Effector memory CD8-positive, alpha-beta T cell (primary cell): ENCODE data around the gene DPF3.

Experiments
- ATAC-seq: fragments of 150-1000 bp; cut with Tn5 transposase; replicated peaks from 2 replicates; pipeline ENCODE4 v1.10.0; 2021; ENCODE audit warnings: mild to moderate bottlenecking, moderate library complexity
- DNase-seq, 3 experiments: peaks; one replicate each; pipeline ENCODE4 v3.0.0; 2021
- H3K27ac Mint-ChIP-seq, 2 donors: one replicate each; pipeline ENCODE4 v1.8.0; 2022; ENCODE audit warnings: mild to moderate bottlenecking in 2 of 2, mixed read lengths in 2 of 2, moderate library complexity in 2 of 2
- H3K27me3 Mint-ChIP-seq, 2 donors: one replicate each; pipeline ENCODE4 v1.8.0; 2022; ENCODE audit warnings: mixed read lengths in 2 of 2
- H3K36me3 Mint-ChIP-seq: one replicate; pipeline ENCODE4 v1.8.0; 2022; ENCODE audit warnings: mild to moderate bottlenecking, moderate library complexity, mixed read lengths; ENCODE audit not compliant: insufficient read depth
- H3K4me1 Mint-ChIP-seq, 2 donors: one replicate each; pipeline ENCODE4 v1.8.0; 2022; ENCODE audit warnings: low read depth in 2 of 2, mixed read lengths in 2 of 2
- H3K4me3 Mint-ChIP-seq, 2 donors: one replicate each; pipeline ENCODE4 v1.8.0; 2022; ENCODE audit warnings: mild to moderate bottlenecking in 2 of 2, mixed read lengths in 2 of 2, moderate library complexity in 2 of 2
- H3K9me3 Mint-ChIP-seq, 2 donors: one replicate each; pipeline ENCODE4 v1.8.0; 2022; ENCODE audit warnings: mixed read lengths in 2 of 2

DPF3 gene

DNA sequence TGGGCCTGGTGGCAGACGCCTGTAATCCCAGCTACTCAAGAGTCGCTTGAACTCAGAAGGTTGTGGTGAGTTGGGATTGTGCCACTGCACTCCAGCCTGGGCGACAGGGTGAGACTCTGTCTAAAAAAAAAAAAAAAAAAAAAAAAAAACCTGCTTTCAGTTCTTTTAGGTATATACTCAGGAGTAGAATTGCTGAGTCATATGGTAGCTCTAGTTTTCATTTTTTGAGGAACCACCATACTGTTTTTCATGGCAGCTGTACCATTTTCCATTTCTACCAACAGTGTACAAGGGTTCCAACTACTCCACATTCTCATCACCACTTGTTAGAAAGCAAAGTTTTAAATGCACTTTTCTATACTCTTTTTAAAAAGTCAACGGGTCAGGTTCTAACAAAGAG lies 119.8 kb downstream of the DPF3 start:
- no peak overlapping the region for H3K27ac Mint-ChIP-seq
- ATAC-seq (no peak), DNase-seq (no peak)
- peaks cover 0 to 1% of the 10 kb centered on the region in 2 donors for H3K9me3 Mint-ChIP-seq
- H3K4me1 Mint-ChIP-seq: peaks cover 3 to 8% of the 10 kb centered on the region in 2 donors
- H3K4me3 Mint-ChIP-seq: no peak overlapping the region
- H3K36me3 Mint-ChIP-seq: no peaks in the 10 kb centered on the region
- peaks cover 0 to 26% of the 10 kb centered on the region in 2 donors for H3K27me3 Mint-ChIP-seq

DNA sequence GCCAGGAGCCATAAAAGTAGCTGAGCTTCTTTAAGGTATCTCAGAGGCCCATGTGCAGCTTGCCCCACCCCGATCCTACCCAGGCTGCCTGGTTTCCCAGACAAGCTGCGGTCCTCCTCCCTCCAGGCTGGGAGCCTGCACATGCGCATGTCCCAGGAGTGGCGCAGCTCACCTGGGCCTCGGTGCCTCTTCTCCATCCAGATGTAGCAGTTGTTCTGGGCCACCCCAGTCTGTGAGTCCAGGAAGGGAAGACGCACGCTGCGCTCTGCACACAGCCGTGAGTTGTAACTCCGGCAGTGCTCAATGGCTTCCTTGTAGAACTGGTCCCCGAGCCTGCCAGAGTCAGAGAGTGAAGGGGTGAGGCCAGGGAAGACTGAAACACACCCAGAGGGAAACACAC lies 122.3 kb downstream of the DPF3 start:
- no peak overlapping the region for H3K4me3 Mint-ChIP-seq
- H3K27ac Mint-ChIP-seq: no peak overlapping the region
- H3K9me3 Mint-ChIP-seq: peaks cover 0 to 6% of the 10 kb centered on the region in 2 donors
- peaks cover 0 to 23% of the 10 kb centered on the region in 2 donors for H3K27me3 Mint-ChIP-seq
- peaks cover under 1 to 3% of the 10 kb centered on the region in 2 donors for H3K4me1 Mint-ChIP-seq
- DNase-seq (no peak), ATAC-seq (no peak)
- no peaks in the 10 kb centered on the region for H3K36me3 Mint-ChIP-seq

- Mint-ChIP-seq H3K27me3 (no peaks in the 10 kb centered on the region), H3K36me3 (no peaks in the 10 kb centered on the region), H3K4me3 (no peak overlapping the region), H3K4me1 (no peaks in the 10 kb centered on the region), H3K9me3 (peaks cover 0 to 6% of the 10 kb centered on the region in 2 donors), H3K27ac (no peak overlapping the region)
- ATAC-seq (no peak), DNase-seq (no peak)
Measured at GRCh38 chr14:72766296-72766695, 127.6 kb downstream of the DPF3 start.

GRCh38 chr14:72763892-72764291 lies 130.0 kb downstream of the DPF3 start:
- no peak for DNase-seq
- peaks cover 5 to 14% of the 10 kb centered on the region in 2 donors for H3K9me3 Mint-ChIP-seq
- no peaks in the 10 kb centered on the region for H3K4me1 Mint-ChIP-seq
- H3K36me3 Mint-ChIP-seq: no peaks in the 10 kb centered on the region
- H3K27me3 Mint-ChIP-seq: no peaks in the 10 kb centered on the region
- no peak for ATAC-seq
- H3K4me3 Mint-ChIP-seq: no peak overlapping the region
- H3K27ac Mint-ChIP-seq: no peak overlapping the region

- Mint-ChIP-seq H3K4me1 (no peaks in the 10 kb centered on the region), H3K36me3 (no peaks in the 10 kb centered on the region), H3K27me3 (peaks cover 0 to 16% of the 10 kb centered on the region in 2 donors), H3K4me3 (no peak overlapping the region), H3K9me3 (peaks cover 10 to 18% of the 10 kb centered on the region in 2 donors), H3K27ac (no peak overlapping the region)
- DNase-seq (no peak), ATAC-seq (no peak)
Measured at GRCh38 chr14:72759670-72760069, 134.2 kb downstream of the DPF3 start.

DNA sequence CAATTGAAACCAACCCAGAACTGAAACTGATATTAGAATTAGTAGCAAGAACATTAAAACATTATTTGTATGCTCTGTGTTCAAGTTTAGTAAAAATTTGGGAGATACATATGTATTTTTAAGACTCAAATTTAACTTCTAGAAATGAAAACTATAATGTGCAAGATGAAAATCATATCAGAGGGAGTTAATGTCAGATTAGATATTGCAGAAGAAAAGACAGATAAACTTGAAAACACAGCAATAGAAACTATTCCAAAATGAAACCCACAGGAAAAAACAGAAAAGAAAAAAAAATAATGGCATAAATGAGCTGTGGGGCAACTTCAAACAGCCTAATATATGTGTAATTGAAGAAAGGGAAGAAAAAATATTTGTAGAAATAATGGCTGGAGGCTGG lies 134.9 kb downstream of the DPF3 start:
- no peak overlapping the region for H3K4me3 Mint-ChIP-seq
- H3K9me3 Mint-ChIP-seq: peaks cover 10 to 18% of the 10 kb centered on the region in 2 donors
- H3K4me1 Mint-ChIP-seq: no peaks in the 10 kb centered on the region
- no peak overlapping the region for H3K27ac Mint-ChIP-seq
- H3K27me3 Mint-ChIP-seq: peaks cover 0 to 16% of the 10 kb centered on the region in 2 donors
- H3K36me3 Mint-ChIP-seq: no peaks in the 10 kb centered on the region
- no peak for DNase-seq
- no peak for ATAC-seq

GRCh38 chr14:72758420-72758819 lies 135.5 kb downstream of the DPF3 start:
- Mint-ChIP-seq H3K4me3 (no peak overlapping the region), H3K27me3 (peaks cover 0 to 16% of the 10 kb centered on the region in 2 donors), H3K9me3 (peaks cover 10 to 18% of the 10 kb centered on the region in 2 donors), H3K36me3 (no peaks in the 10 kb centered on the region), H3K4me1 (no peaks in the 10 kb centered on the region), H3K27ac (no peak overlapping the region)
- ATAC-seq (no peak), DNase-seq (no peak)

DNA sequence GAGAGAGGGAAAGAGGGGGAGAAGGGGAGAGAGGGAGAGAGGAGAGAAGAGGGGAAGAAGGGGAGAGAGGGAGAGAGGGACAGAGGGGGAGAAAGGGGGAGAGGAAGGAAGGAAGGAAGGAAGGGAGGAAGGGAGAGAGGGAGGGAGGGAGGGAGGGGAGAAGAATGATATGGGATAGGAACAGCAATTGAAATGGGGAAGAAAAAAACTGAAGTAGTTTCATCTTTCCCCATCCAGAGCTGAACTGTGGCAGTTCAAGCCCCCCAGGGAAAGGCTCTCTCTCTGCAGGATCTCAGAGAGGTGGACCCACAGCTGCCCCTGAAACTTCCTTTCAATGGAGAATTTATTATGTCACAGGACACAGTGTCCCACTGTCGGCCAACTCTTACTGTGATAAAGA lies 136.9 kb downstream of the DPF3 start:
- ATAC-seq (no peak), DNase-seq (no peak)
- Mint-ChIP-seq H3K27me3 (peaks cover 0 to 16% of the 10 kb centered on the region in 2 donors), H3K27ac (no peak overlapping the region), H3K4me1 (no peaks in the 10 kb centered on the region), H3K4me3 (no peak overlapping the region), H3K36me3 (no peaks in the 10 kb centered on the region), H3K9me3 (peaks cover 10 to 18% of the 10 kb centered on the region in 2 donors)

DNA sequence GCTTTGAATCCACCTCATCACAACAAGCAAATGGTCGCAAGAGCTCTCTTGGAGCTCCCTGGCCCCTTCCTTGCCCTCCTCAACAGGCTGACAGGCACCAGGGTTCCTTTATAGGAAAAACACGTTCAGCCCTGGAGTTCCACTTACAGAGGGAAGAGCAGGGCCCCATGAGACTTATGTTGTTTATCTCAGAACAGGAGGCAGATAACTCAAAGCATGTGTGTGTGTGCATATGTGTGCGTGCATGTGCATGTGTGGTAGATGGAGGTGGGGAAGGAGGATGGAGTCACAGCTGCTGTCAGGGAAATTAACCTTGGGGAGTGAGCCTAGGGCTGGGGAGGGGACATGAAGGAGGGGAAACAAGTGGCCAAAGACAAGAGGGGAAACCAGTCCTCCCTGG lies 138.1 kb downstream of the DPF3 start:
- ATAC-seq (no peak), DNase-seq (no peak)
- H3K9me3 Mint-ChIP-seq: peaks cover 10 to 18% of the 10 kb centered on the region in 2 donors
- H3K4me3 Mint-ChIP-seq: no peak overlapping the region
- no peak overlapping the region for H3K27ac Mint-ChIP-seq
- H3K36me3 Mint-ChIP-seq: no peaks in the 10 kb centered on the region
- H3K4me1 Mint-ChIP-seq: no peaks in the 10 kb centered on the region
- H3K27me3 Mint-ChIP-seq: peaks cover 0 to 16% of the 10 kb centered on the region in 2 donors

GRCh38 chr14:72754949-72755348 lies 139.0 kb downstream of the DPF3 start:
- H3K36me3 Mint-ChIP-seq: no peaks in the 10 kb centered on the region
- no peaks in the 10 kb centered on the region for H3K4me1 Mint-ChIP-seq
- peaks cover 0 to 16% of the 10 kb centered on the region in 2 donors for H3K27me3 Mint-ChIP-seq
- no peak overlapping the region for H3K4me3 Mint-ChIP-seq
- no peak overlapping the region for H3K27ac Mint-ChIP-seq
- no peak for ATAC-seq
- no peak for DNase-seq
- H3K9me3 Mint-ChIP-seq: peaks cover 9 to 18% of the 10 kb centered on the region in 2 donors

GRCh38 chr14:72753879-72754400 lies 140.0 kb downstream of the DPF3 start:
- H3K27me3 Mint-ChIP-seq: peaks cover 0 to 16% of the 10 kb centered on the region in 2 donors
- H3K27ac Mint-ChIP-seq: no peak overlapping the region
- H3K36me3 Mint-ChIP-seq: no peaks in the 10 kb centered on the region
- DNase-seq (no peak), ATAC-seq (no peak)
- H3K4me3 Mint-ChIP-seq: no peak overlapping the region
- H3K4me1 Mint-ChIP-seq: no peaks in the 10 kb centered on the region
- H3K9me3 Mint-ChIP-seq: peaks cover 4 to 10% of the 10 kb centered on the region in 2 donors

- Mint-ChIP-seq H3K9me3 (peaks cover 0 to 8% of the 10 kb centered on the region in 2 donors), H3K36me3 (no peaks in the 10 kb centered on the region), H3K27ac (no peak overlapping the region), H3K27me3 (peaks cover 0 to 16% of the 10 kb centered on the region in 2 donors), H3K4me3 (no peak overlapping the region), H3K4me1 (no peaks in the 10 kb centered on the region)
- ATAC-seq (no peak), DNase-seq (no peak)
Measured at GRCh38 chr14:72753044-72753710, 140.7 kb downstream of the DPF3 start.

- peaks cover 0 to 9% of the 10 kb centered on the region in 2 donors for H3K9me3 Mint-ChIP-seq
- H3K4me1 Mint-ChIP-seq: no peaks in the 10 kb centered on the region
- no peaks in the 10 kb centered on the region for H3K36me3 Mint-ChIP-seq
- ATAC-seq: no peak
- no peak overlapping the region for H3K4me3 Mint-ChIP-seq
- no peak for DNase-seq
- no peak overlapping the region for H3K27ac Mint-ChIP-seq
- peaks cover 0 to 16% of the 10 kb centered on the region in 2 donors for H3K27me3 Mint-ChIP-seq
Measured at GRCh38 chr14:72752034-72752412, 141.9 kb downstream of the DPF3 start.

GRCh38 chr14:72751276-72752033 lies 142.4 kb downstream of the DPF3 start:
- peaks cover 0 to 9% of the 10 kb centered on the region in 2 donors for H3K9me3 Mint-ChIP-seq
- no peak overlapping the region for H3K27ac Mint-ChIP-seq
- H3K36me3 Mint-ChIP-seq: no peaks in the 10 kb centered on the region
- no peak for ATAC-seq
- DNase-seq: no peak
- H3K4me3 Mint-ChIP-seq: no peak overlapping the region
- no peaks in the 10 kb centered on the region for H3K4me1 Mint-ChIP-seq
- H3K27me3 Mint-ChIP-seq: peaks cover 0 to 11% of the 10 kb centered on the region in 2 donors
